ENCODE measurements around the gene GCH1. TPM values are rescaled to one million over a fixed set of nuclear protein-coding genes. Genes with fewer than 3 reads are reported as not detected.

Gene GCH1
- total and polyA plus RNA-seq, 2 donors from 2014 or later, result 9.2 to 12.3 TPM

DNA sequence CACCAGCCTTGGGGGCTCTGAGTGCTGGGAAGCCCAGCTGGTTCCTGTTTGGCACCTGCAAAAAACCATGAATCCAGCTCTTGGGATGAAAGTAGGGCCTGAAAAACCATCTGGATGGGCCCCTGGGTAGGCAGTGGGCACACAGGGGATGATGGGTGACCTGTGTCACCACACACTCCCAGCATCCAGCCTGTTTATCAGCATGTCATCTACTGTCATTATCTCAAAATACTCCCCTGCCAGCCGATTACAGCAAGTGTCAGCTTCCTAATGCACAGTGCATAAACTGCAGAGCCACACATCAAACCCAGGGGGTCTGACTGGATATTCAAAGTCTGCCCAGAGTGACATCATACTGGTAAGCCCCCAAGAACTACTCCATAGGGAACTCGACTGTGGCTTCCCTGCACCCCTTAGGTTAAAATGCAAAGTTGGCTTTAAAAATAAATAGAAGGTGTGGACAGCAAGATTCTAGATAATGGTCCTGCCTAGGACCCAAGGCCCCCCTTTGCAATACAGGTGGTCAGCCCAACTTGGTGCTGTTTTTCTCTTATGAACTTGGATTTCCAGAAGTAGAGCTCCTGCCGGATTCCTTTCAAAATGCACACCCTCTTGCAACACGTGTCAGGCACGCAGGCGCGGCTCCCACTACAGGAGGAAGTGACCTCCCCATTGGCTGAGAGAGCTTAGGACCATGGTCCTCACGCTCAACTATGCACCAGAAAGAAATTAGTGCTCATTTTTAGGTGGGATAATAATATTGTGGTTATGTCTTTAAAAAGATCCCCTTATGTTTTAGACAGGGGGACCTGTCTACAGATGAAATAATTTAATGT, 94.1 kb downstream of the GCH1 start:
- Histone ChIP-seq H3K4me1 (ENCODE audit: control insufficient read depth in 2 of 3, insufficient read depth in 2 of 3, low read depth in 1 of 3, low read length in 3 of 3) (no peaks in the 10 kb centered on the region), H3K9me3 (ENCODE audit: control insufficient read depth in 2 of 3, insufficient read depth in 1 of 3, low read length in 3 of 3) (no peaks in the 10 kb centered on the region), H3K27me3 (ENCODE audit: control insufficient read depth, insufficient read depth, low read length) (no peaks in the 10 kb centered on the region), H3K4me3 (ENCODE audit: low read length in 3 of 3) (no peak overlapping the region), H3K27ac (ENCODE audit: low read depth in 2 of 2, low read length in 2 of 2) (no peak overlapping the region), H3K9ac (ENCODE audit: low read length in 3 of 3) (no peak overlapping the region), H3K36me3 (ENCODE audit: control insufficient read depth in 2 of 3, insufficient read depth in 3 of 3, low read length in 3 of 3) (no peaks in the 10 kb centered on the region)
- DNase-seq (no peak), FAIRE-seq (no peak)
- intact Hi-C loops (cut with DNase I), result no loop called here
- TF ChIP-seq, protein P1, sequence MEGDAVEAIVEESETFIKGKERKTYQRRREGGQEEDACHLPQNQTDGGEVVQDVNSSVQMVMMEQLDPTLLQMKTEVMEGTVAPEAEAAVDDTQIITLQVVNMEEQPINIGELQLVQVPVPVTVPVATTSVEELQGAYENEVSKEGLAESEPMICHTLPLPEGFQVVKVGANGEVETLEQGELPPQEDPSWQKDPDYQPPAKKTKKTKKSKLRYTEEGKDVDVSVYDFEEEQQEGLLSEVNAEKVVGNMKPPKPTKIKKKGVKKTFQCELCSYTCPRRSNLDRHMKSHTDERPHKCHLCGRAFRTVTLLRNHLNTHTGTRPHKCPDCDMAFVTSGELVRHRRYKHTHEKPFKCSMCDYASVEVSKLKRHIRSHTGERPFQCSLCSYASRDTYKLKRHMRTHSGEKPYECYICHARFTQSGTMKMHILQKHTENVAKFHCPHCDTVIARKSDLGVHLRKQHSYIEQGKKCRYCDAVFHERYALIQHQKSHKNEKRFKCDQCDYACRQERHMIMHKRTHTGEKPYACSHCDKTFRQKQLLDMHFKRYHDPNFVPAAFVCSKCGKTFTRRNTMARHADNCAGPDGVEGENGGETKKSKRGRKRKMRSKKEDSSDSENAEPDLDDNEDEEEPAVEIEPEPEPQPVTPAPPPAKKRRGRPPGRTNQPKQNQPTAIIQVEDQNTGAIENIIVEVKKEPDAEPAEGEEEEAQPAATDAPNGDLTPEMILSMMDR (IDR thresholded peaks at IDR 0.05; ENCODE audit: borderline replicate concordance, extremely low read depth, insufficient read depth), result no peak

- DNase-seq (no peak), FAIRE-seq (no peak)
- no peak overlapping the region for H3K9ac ChIP-seq (ENCODE audit: low read length in 3 of 3)
- no peaks in the 10 kb centered on the region for H3K4me1 ChIP-seq (ENCODE audit: control insufficient read depth in 2 of 3, insufficient read depth in 2 of 3, low read depth in 1 of 3, low read length in 3 of 3)
- H3K36me3 ChIP-seq (ENCODE audit: control insufficient read depth in 2 of 3, insufficient read depth in 3 of 3, low read length in 3 of 3), result no peaks in the 10 kb centered on the region
- intact Hi-C loops (cut with DNase I), result no loop called here
- no peaks in the 10 kb centered on the region for H3K9me3 ChIP-seq (ENCODE audit: control insufficient read depth in 2 of 3, insufficient read depth in 1 of 3, low read length in 3 of 3)
- TF ChIP-seq, protein P1 (IDR thresholded peaks at IDR 0.05; ENCODE audit: borderline replicate concordance, extremely low read depth, insufficient read depth), result no peak
- no peak overlapping the region for H3K4me3 ChIP-seq (ENCODE audit: low read length in 3 of 3)
- H3K27ac ChIP-seq (ENCODE audit: low read depth in 2 of 2, low read length in 2 of 2), result no peak overlapping the region
- no peaks in the 10 kb centered on the region for H3K27me3 ChIP-seq (ENCODE audit: control insufficient read depth, insufficient read depth, low read length)
Observed at GRCh38 chr14:54807881-54808280, 94.7 kb downstream of the GCH1 start.

DNA sequence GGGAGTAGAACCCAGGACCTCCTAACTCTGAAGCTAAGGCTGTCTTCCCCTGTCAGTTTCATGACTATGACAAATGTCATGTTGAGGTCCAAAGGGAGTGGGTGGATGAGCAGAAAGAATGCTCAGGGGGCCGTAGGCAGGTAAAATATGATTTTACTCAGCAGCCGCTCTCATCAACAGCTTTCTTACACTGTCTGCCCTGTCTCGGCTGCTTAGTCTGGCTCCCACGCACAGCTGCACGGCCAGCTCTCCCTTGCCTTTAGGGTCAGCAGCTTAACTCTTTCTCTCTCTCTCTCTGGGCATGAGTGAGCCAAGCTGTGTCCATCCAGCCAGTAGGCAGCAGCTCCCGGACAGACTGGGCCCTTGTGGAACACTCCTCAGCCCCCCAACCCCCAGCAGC, 95.2 kb downstream of the GCH1 start:
- FAIRE-seq (no peak), DNase-seq (peak in 4 of 5 donors; percentile 68 to 84 (median 76))
- Histone ChIP-seq H3K9ac (ENCODE audit: low read length in 3 of 3) (no peak overlapping the region), H3K36me3 (ENCODE audit: control insufficient read depth in 2 of 3, insufficient read depth in 3 of 3, low read length in 3 of 3) (no peaks in the 10 kb centered on the region), H3K27me3 (ENCODE audit: control insufficient read depth, insufficient read depth, low read length) (no peaks in the 10 kb centered on the region), H3K4me1 (ENCODE audit: control insufficient read depth in 2 of 3, insufficient read depth in 2 of 3, low read depth in 1 of 3, low read length in 3 of 3) (no peaks in the 10 kb centered on the region), H3K27ac (ENCODE audit: low read depth in 2 of 2, low read length in 2 of 2) (no peak overlapping the region), H3K4me3 (ENCODE audit: low read length in 3 of 3) (no peak overlapping the region), H3K9me3 (ENCODE audit: control insufficient read depth in 2 of 3, insufficient read depth in 1 of 3, low read length in 3 of 3) (no peaks in the 10 kb centered on the region)
- TF ChIP-seq, protein P1 (IDR thresholded peaks at IDR 0.05; ENCODE audit: borderline replicate concordance, extremely low read depth, insufficient read depth), result no peak
- intact Hi-C loops (cut with DNase I), result no loop called here

Measured in kidney (tissue), 14 donors.